Smooth muscle cell (in vitro differentiated cells): ENCODE results near the gene CRYGS. TPM values are rescaled to one million over a fixed set of nuclear protein-coding genes. Genes with fewer than 3 reads are reported as not detected.

Experiments
- DNase-seq: peaks from one replicate; lab custom pipeline; 2025; ENCODE audit not compliant: unreplicated experiment; lab: John Stamatoyannopoulos, UW
- H2AFZ ChIP-seq: fragments of 200-600 bp; sonication (generic); 2 replicates; pipeline ENCODE4 v1.6.0; 2016; ENCODE audit warnings: antibody characterized with exemption, low read depth, mild to moderate bottlenecking
- H3F3A ChIP-seq: fragments of 200-600 bp; sonication (generic); 2 replicates; pipeline ENCODE4 v1.6.0; 2017; ENCODE audit warnings: antibody characterized with exemption, low read depth
- H3K27ac ChIP-seq: fragments of 200-600 bp; sonication (generic); 2 replicates; pipeline ENCODE4 v1.5.1; 2016; ENCODE audit warnings: low read depth, mild to moderate bottlenecking
- H3K27me3 ChIP-seq: fragments of 200-600 bp; sonication (generic); 2 replicates; pipeline ENCODE4 v1.6.1; 2016; ENCODE audit warnings: low read depth, mild to moderate bottlenecking
- H3K36me3 ChIP-seq: fragments of 200-600 bp; sonication (generic); 2 replicates; pipeline ENCODE4 v1.5.1; 2016; ENCODE audit warnings: low read depth
- H3K4me1 ChIP-seq: fragments of 200-600 bp; sonication (generic); 2 replicates; pipeline ENCODE4 v1.5.1; 2016; ENCODE audit warnings: low read depth
- H3K4me2 ChIP-seq: fragments of 200-600 bp; sonication (generic); 2 replicates; pipeline ENCODE4 v1.6.0; 2016; ENCODE audit warnings: mild to moderate bottlenecking
- H3K4me3 ChIP-seq: fragments of 200-600 bp; sonication (generic); 2 replicates; pipeline ENCODE4 v1.5.1; 2016; ENCODE audit warnings: mild to moderate bottlenecking
- H3K79me2 ChIP-seq: fragments of 200-600 bp; sonication (generic); 2 replicates; pipeline ENCODE4 v1.6.0; 2016; ENCODE audit warnings: low read depth, mild to moderate bottlenecking
- H3K9ac ChIP-seq: fragments of 200-600 bp; sonication (generic); 2 replicates; pipeline ENCODE4 v1.6.0; 2016; ENCODE audit warnings: low read depth
- H3K9me3 ChIP-seq: fragments of 200-600 bp; sonication (generic); replicated peaks from 2 replicates; pipeline ENCODE4 v1.5.1; 2016; ENCODE audit warnings: low read depth
- H4K20me1 ChIP-seq: fragments of 200-600 bp; sonication (generic); 2 replicates; pipeline ENCODE4 v1.6.0; 2016; ENCODE audit warnings: low read depth
- CTCF ChIP-seq: fragments of 200-600 bp; sonication (generic); IDR thresholded peaks from 2 replicates; pipeline ENCODE4 v1.5.1; 2017; ENCODE audit warnings: borderline replicate concordance, mild to moderate bottlenecking, antibody characterized with exemption; ENCODE audit not compliant: insufficient read depth, poor library complexity, severe bottlenecking
- WGBS: methylation state at CpG from one replicate; pipeline ENCODE4 v1.1.7; 2016; ENCODE audit warnings: low lambda C conversion rate; 5-methylcytosine and 5-hydroxymethylcytosine counted together
- polyA plus RNA-seq: library from polyadenylated mRNA; unstranded; fragments of >200 nt; fragmentation: Nextera tagmentation; extraction: Ambion mirVana; gene quantifications from 2 replicates; pipeline ENCODE4 v1.2.1, GENCODE V29; 2016
- total RNA-seq: library from RNA; depleted of rRNA; stranded (reverse); fragments of >200 nt; gene quantifications from 2 replicates; pipeline ENCODE4 v1.2.3, GENCODE V29; 2014

CRYGS gene
- total RNA-seq (5.5 and 9.2 TPM in 2 replicates), polyA plus RNA-seq (6.6 and 13.5 TPM in 2 replicates)

DNA sequence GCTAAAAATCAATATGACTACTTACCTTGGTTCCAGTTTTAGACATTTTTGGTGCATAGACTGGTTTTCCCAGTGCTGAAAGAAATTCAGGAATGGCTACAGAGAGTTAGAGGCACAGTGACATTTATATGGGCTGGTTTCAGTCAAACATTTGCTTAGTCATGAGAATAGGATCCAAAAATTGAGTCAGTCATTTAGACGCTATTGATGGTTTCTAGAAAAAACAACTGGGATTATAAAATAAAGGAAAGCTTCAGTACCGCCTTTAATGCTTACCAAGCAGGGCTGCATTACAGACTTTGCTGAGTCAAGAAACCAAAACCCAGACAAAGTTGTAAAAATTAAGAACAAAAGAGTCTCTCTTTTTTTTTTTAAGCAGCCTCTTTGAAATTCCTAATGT is at the start of gene CRYGS:
CRYGS (minus strand) TSS at position 100 of the 400 bp plus-strand sequence; CDS start at position 46, 54 bp downstream.
- H3K9me3 ChIP-seq, result no peaks in the 10 kb centered on the region
- no peak within 1 kb of the TSS for H2AFZ ChIP-seq
- H3F3A ChIP-seq, result peaks cover 7% of the 10 kb centered on the region
- H3K4me3 ChIP-seq, result no peak within 1 kb of the TSS
- DNase-seq, result no peak
- no peaks in the 10 kb centered on the region for H3K79me2 ChIP-seq
- peaks cover 18% of the 10 kb centered on the region for H3K4me1 ChIP-seq
- peak within 1 kb of the TSS; percentile 17 for H3K4me2 ChIP-seq
- H3K27me3 ChIP-seq, result no peaks in the 10 kb centered on the region
- no peak for TF ChIP-seq CTCF
- 31% methylated on average over 2 of the region's 2 CpGs for WGBS
- H3K27ac ChIP-seq, result peak within 1 kb of the TSS; percentile 61
- no peaks in the 10 kb centered on the region for H4K20me1 ChIP-seq
- H3K9ac ChIP-seq, result no peak within 1 kb of the TSS
- peaks cover 5% of the 10 kb centered on the region for H3K36me3 ChIP-seq

DNA sequence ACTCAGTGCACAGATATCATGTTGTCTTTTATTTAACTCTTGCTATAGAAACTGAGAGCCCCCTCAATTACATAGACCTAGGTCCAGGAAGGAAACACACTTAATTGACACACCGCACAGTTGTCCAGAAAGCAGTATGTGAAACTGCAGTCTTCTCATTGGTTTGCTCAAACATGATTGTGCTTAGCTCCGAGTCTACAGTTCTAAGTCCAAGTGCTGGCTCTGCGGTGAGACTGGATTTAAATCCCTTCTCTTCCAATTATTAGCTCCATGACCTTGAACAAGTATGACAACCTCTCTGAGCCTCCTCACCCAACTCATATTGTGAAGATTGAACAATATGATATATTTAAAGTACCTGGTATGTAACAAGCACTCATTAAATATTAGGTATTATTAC is 49.7 kb upstream of the CRYGS start:
- no peak for TF ChIP-seq CTCF
- no peaks in the 10 kb centered on the region for H4K20me1 ChIP-seq
- no peak overlapping the region for H2AFZ ChIP-seq
- no peaks in the 10 kb centered on the region for H3K79me2 ChIP-seq
- no peak overlapping the region for H3K4me2 ChIP-seq
- H3K27ac ChIP-seq, result no peak overlapping the region
- H3K27me3 ChIP-seq, result no peaks in the 10 kb centered on the region
- H3K9ac ChIP-seq, result no peak overlapping the region
- H3F3A ChIP-seq, result no peaks in the 10 kb centered on the region
- 97% methylated on average over 3 of the region's 3 CpGs for WGBS
- no peaks in the 10 kb centered on the region for H3K4me1 ChIP-seq
- no peak for DNase-seq
- no peaks in the 10 kb centered on the region for H3K9me3 ChIP-seq
- H3K36me3 ChIP-seq, result no peaks in the 10 kb centered on the region
- no peak overlapping the region for H3K4me3 ChIP-seq

DNA sequence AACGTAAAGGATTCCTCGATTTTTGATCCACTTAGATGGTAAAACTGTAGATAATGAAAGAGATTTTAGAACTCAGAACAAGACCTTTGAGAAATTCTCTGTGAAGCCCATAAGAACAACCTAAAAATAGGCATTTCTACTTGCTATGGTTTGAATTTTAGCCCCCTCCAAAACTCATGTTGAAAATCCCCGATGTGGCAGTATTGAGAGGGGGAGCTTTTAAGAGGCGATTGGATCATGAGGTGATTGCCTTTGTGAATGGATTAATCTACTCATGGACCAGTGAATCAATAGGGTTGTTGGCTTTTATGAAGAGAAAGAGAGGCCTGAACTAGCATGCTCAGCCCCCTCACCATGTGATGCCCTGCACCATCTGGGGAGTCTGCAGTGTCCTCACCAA is 48.5 kb upstream of the CRYGS start:
- Histone ChIP-seq H3K9ac (no peak overlapping the region), H3K27me3 (no peaks in the 10 kb centered on the region), H3K4me2 (no peak overlapping the region), H3F3A (no peaks in the 10 kb centered on the region), H3K36me3 (no peaks in the 10 kb centered on the region), H2AFZ (no peak overlapping the region), H4K20me1 (no peaks in the 10 kb centered on the region), H3K27ac (no peak overlapping the region), H3K4me3 (no peak overlapping the region), H3K79me2 (no peaks in the 10 kb centered on the region), H3K4me1 (no peaks in the 10 kb centered on the region), H3K9me3 (no peaks in the 10 kb centered on the region)
- TF ChIP-seq CTCF, result no peak
- no peak for DNase-seq
- 91% methylated on average over 4 of the region's 4 CpGs for WGBS

GRCh38 chr3:186590580-186591295 is 46.6 kb upstream of the CRYGS start:
- Histone ChIP-seq H3K4me1 (no peaks in the 10 kb centered on the region), H3F3A (no peaks in the 10 kb centered on the region), H3K4me2 (no peak overlapping the region), H3K4me3 (no peak overlapping the region), H3K9ac (no peak overlapping the region), H3K27ac (no peak overlapping the region), H3K9me3 (no peaks in the 10 kb centered on the region), H3K27me3 (no peaks in the 10 kb centered on the region), H2AFZ (no peak overlapping the region), H3K36me3 (peaks cover 3% of the 10 kb centered on the region), H4K20me1 (no peaks in the 10 kb centered on the region), H3K79me2 (no peaks in the 10 kb centered on the region)
- no peak for DNase-seq
- TF ChIP-seq CTCF, result no peak
- 83% methylated on average over 7 of the region's 7 CpGs for WGBS
